ENCODE data around the gene HOXC13. TPM values are rescaled to one million over a fixed set of nuclear protein-coding genes. Genes with fewer than 3 reads are reported as not detected.

HOXC13 gene
- total and polyA plus RNA-seq, 9 of the 15 experiments (the other 6 are each of a cell fraction or from before 2014, with no cell fraction given): 0.03 to 0.29 (median 0.17) TPM; not detected in 2

- H3K79me2 ChIP-seq (ENCODE audit: control insufficient read depth, insufficient read depth, low read length): no peaks in the 10 kb centered on the region
- CTCF ChIA-PET (ENCODE audit: low intra/inter-chr PET ratio): interaction anchor here (0.7 to 3.9 kb wide), 3 partner anchors 16 to 227 kb away, joined by 3 to 26 read pairs (median 3); no protein-coding TSS in a partner anchor
- peak; percentile 38 to 41; a peak in 1 of 4 replicates for TF ChIP-seq MAZ (CRISPR knock-in tag; conservative IDR thresholded peaks at IDR 0.05 in 1 of 2, IDR thresholded peaks at IDR 0.05 in 1 of 2)
- peak; percentile 77 for TF ChIP-seq VEZF1 (CRISPR knock-in tag; IDR thresholded peaks at IDR 0.05)
- 0 out of 2 replicates have a peak, but pooled peaks have one; percentile 13 for TF ChIP-seq CXXC5 (CRISPR knock-in tag; IDR thresholded peaks at IDR 0.05)
- no peak for TF ChIP-seq SIN3A (IDR thresholded peaks at IDR 0.05; ENCODE audit: borderline replicate concordance in 2 of 2, control insufficient read depth in 1 of 2, low read depth in 2 of 2, low read length in 2 of 2)
- 0 out of 4 replicates have a peak, but pooled peaks of 1 of the 2 experiments have one; percentile 35 for TF ChIP-seq SRF (CRISPR knock-in tag; IDR thresholded peaks at IDR 0.05)
- TF ChIP-seq MEF2D (tag; conservative IDR thresholded peaks at IDR 0.05; ENCODE audit: low read depth): no peak
- 0 out of 2 replicates have a peak, but pooled peaks have one; percentile 19 for TF ChIP-seq ARID1B (IDR thresholded peaks at IDR 0.05)
- peak in 1 of 2 experiments; percentile 27; a peak in 1 of 4 replicates for TF ChIP-seq RCOR1 (IDR thresholded peaks at IDR 0.05; ENCODE audit: borderline replicate concordance in 1 of 2, low read depth in 2 of 2, low read length in 2 of 2)
- no peak for TF ChIP-seq ZNF695 (CRISPR knock-in tag; IDR thresholded peaks at IDR 0.05)
- TF ChIP-seq ZNF263 (CRISPR knock-in tag; IDR thresholded peaks at IDR 0.05; ENCODE audit: borderline replicate concordance): peak; percentile 28; the same call in 1 of the 2 replicates
Measured at GRCh38 chr12:53987787-53988230, 49.2 kb downstream of the HOXC13 start.

More at GRCh38 chr12:53987787-53988230, 49.2 kb downstream of the HOXC13 start:
- Histone ChIP-seq H3K27ac (ENCODE audit: extremely low read depth, low read depth, low read length) (no peak overlapping the region), H3K9me3 (replicated peaks; ENCODE audit: control insufficient read depth, insufficient read depth, low read depth, low read length) (no peaks in the 10 kb centered on the region), H3K9me1 (ENCODE audit: control insufficient read depth, insufficient read depth, low read length) (no peaks in the 10 kb centered on the region), H2AFZ (ENCODE audit: low read depth, low read length) (peak overlapping the region; percentile 51), H3K36me3 (ENCODE audit: control insufficient read depth, insufficient read depth, low read length) (no peaks in the 10 kb centered on the region), H3K4me1 (replicated peaks in 1 of 2; ENCODE audit: control insufficient read depth in 2 of 2, insufficient read depth in 2 of 2, low read length in 2 of 2) (peaks cover 35 to 49% of the 10 kb centered on the region in 2 experiments), H3K9ac (ENCODE audit: insufficient read depth in 1 of 2, low read depth in 2 of 2, low read length in 2 of 2) (no peak overlapping the region), H4K20me1 (replicated peaks; ENCODE audit: control insufficient read depth, insufficient read depth, low read length) (no peaks in the 10 kb centered on the region), H3K27me3 (ENCODE audit: control insufficient read depth in 2 of 2, insufficient read depth in 2 of 2, low read length in 2 of 2) (peaks cover 0 to 16% of the 10 kb centered on the region in 2 experiments; a peak in 3 of 5 replicates), H3K4me2 (ENCODE audit: insufficient read depth, low read length) (no peak overlapping the region; the same call in 1 of the 2 replicates), H3K4me3 (no peak overlapping the region)
- intact Hi-C loops (cut with micrococcal nuclease) (loop anchor here (10.0 kb wide), 1 partner anchor 377 kb away; the partner anchor contains the start of gene GPR84), in situ Hi-C loops (cut with MboI) (loop anchor here (5.0 to 10.0 kb wide), 2 partner anchors 214 to 377 kb away; partner anchors contain the start of gene GPR84)
- POLR2A ChIA-PET: interaction anchor here (0.6 to 3.2 kb wide), 13 partner anchors 10 to 231 kb away, joined by 3 to 43 read pairs (median 4); partner anchors contain the start of genes HOXC9 and SMUG1
- peak in 3 of 4 experiments; percentile 42 to 69 (median 67) for DNase-seq (ENCODE audit: extremely low read depth in 1 of 4, low spot score in 3 of 4)
- BruUV-seq (replicated peaks): no TSS peak
- ATAC-seq: peak; percentile 52; the same call in 2 of the 3 replicates
- peak; percentile 84 for FAIRE-seq
- WGBS (ENCODE audit: insufficient coverage, low coverage, missing lambda C conversion rate): 6% methylated on average over 2 of the region's 4 CpGs

All from K562 (cell line).